GM23338 (cell line): ENCODE results near the gene RNF207. TPM values are rescaled to one million over a fixed set of nuclear protein-coding genes. Genes with fewer than 3 reads are reported as not detected.

ENCODE experiments used
- ATAC-seq: fragments of 200-7000 bp; cut with Tn5 transposase; 3 replicates; pipeline ENCODE4 v1.9.1; 2020
- DNase-seq: peaks from one replicate; pipeline ENCODE4 v3.0.0-alpha.2; 2015; ENCODE audit warnings: low spot score
- H2AFZ ChIP-seq: fragments of 200-600 bp; sonication (generic); 2 replicates; pipeline ENCODE4 v1.8.0; 2016; ENCODE audit warnings: antibody characterized with exemption, mild to moderate bottlenecking, moderate library complexity
- H3F3A ChIP-seq: fragments of 200-600 bp; sonication (generic); replicated peaks from 2 replicates; pipeline ENCODE4 v1.8.0; 2017; ENCODE audit warnings: antibody characterized with exemption, mixed run types, low read depth
- H3K27ac ChIP-seq: fragments of 200-600 bp; sonication (generic); 2 replicates; pipeline ENCODE4 v1.6.1; 2016; ENCODE audit warnings: low read depth
- H3K27me3 ChIP-seq: fragments of 200-600 bp; sonication (generic); 2 replicates; pipeline ENCODE4 v1.8.0; 2016; ENCODE audit warnings: mild to moderate bottlenecking, mixed run types, moderate library complexity; ENCODE audit not compliant: insufficient read depth
- H3K36me3 ChIP-seq: fragments of 200-600 bp; sonication (generic); 2 replicates; pipeline ENCODE4 v1.8.0; 2016; ENCODE audit warnings: mild to moderate bottlenecking; ENCODE audit not compliant: insufficient read depth
- H3K4me1 ChIP-seq: fragments of 200-600 bp; sonication (generic); 2 replicates; pipeline ENCODE4 v1.8.0; 2016; ENCODE audit warnings: mild to moderate bottlenecking, moderate library complexity; ENCODE audit not compliant: insufficient read depth
- H3K4me2 ChIP-seq: fragments of 200-600 bp; sonication (generic); 2 replicates; pipeline ENCODE4 v1.7.1; 2017; ENCODE audit warnings: mixed run types
- H3K4me3 ChIP-seq: fragments of 200-600 bp; sonication (generic); 2 replicates; pipeline ENCODE4 v1.6.1; 2016; ENCODE audit warnings: mixed run types
- H3K79me2 ChIP-seq: fragments of 200-600 bp; sonication (generic); replicated peaks from 2 replicates; pipeline ENCODE4 v1.8.0; 2017; ENCODE audit warnings: mild to moderate bottlenecking; ENCODE audit not compliant: insufficient read depth
- H3K9me2 ChIP-seq: fragments of 200-600 bp; sonication (generic); 2 replicates; pipeline ENCODE4 v1.8.0; 2017; ENCODE audit not compliant: insufficient read depth
- H4K20me1 ChIP-seq: fragments of 200-600 bp; sonication (generic); replicated peaks from 2 replicates; pipeline ENCODE4 v1.8.0; 2017; ENCODE audit warnings: mild to moderate bottlenecking; ENCODE audit not compliant: insufficient read depth
- H3K27ac Mint-ChIP-seq: 2 replicates; pipeline ENCODE4 v1.8.0; 2020; ENCODE audit warnings: inconsistent platforms, mild to moderate bottlenecking, moderate library complexity, mixed read lengths
- H3K27me3 Mint-ChIP-seq: 3 replicates; pipeline ENCODE4 v1.8.0; 2022; ENCODE audit warnings: low read depth, mild to moderate bottlenecking, moderate library complexity, mixed read lengths, inconsistent platforms; ENCODE audit not compliant: insufficient read depth, poor library complexity
- H3K36me3 Mint-ChIP-seq: 3 replicates; pipeline ENCODE4 v1.8.0; 2021; ENCODE audit warnings: low read depth, mild to moderate bottlenecking, inconsistent platforms, moderate library complexity, mixed read lengths
- H3K4me1 Mint-ChIP-seq: 3 replicates; pipeline ENCODE4 v1.8.0; 2020; ENCODE audit warnings: mild to moderate bottlenecking, inconsistent platforms, mixed read lengths
- H3K4me3 Mint-ChIP-seq: 3 replicates; pipeline ENCODE4 v1.8.0; 2021; ENCODE audit warnings: moderate library complexity, mild to moderate bottlenecking, inconsistent platforms, mixed read lengths
- H3K9me3 Mint-ChIP-seq: 3 replicates; pipeline ENCODE4 v1.8.0; 2020; ENCODE audit warnings: moderate library complexity, mild to moderate bottlenecking, inconsistent platforms, mixed read lengths
- CREB1 ChIP-seq: fragments of 250-450 bp; sonication (Bioruptor Pico); IDR thresholded peaks from 2 replicates; pipeline ENCODE4 v1.5.0; 2020; ENCODE audit warnings: low read depth, mild to moderate bottlenecking, moderate library complexity
- CTCF ChIP-seq, 2 experiments: fragments of 200-600 bp in 1 of 2; sonication (generic) in 1 of 2; conservative IDR thresholded peaks; 2 replicates each; pipeline versions ENCODE4 v1.5.1 to v1.6.1; 2016 to 2017; ENCODE audit warnings: antibody characterized with exemption in 2 of 2, low read depth in 2 of 2, mild to moderate bottlenecking in 2 of 2, moderate library complexity in 1 of 2
- ETS1 ChIP-seq: IDR thresholded peaks from 2 replicates; pipeline ENCODE4 v1.6.1; 2016; ENCODE audit warnings: antibody characterized with exemption
- EZH2 ChIP-seq: fragments of 200-600 bp; sonication (generic); IDR thresholded peaks from one replicate; pipeline ENCODE4 v1.8.0; 2017; ENCODE audit warnings: antibody characterized with exemption, mild to moderate bottlenecking, low read depth; ENCODE audit not compliant: unreplicated experiment
- EZH2phosphoT487 ChIP-seq: fragments of 200-600 bp; sonication (generic); IDR thresholded peaks from one replicate; pipeline ENCODE4 v1.8.1; 2018; ENCODE audit warnings: antibody characterized with exemption; ENCODE audit not compliant: unreplicated experiment
- JUNB ChIP-seq: IDR thresholded peaks from one replicate; pipeline ENCODE4 v1.6.1; 2016; ENCODE audit warnings: antibody characterized with exemption; ENCODE audit not compliant: unreplicated experiment
- POLR2AphosphoS5 ChIP-seq: IDR thresholded peaks from 2 replicates; pipeline ENCODE4 v1.6.1; 2016; ENCODE audit warnings: antibody characterized with exemption, low read depth
- ZNF331 ChIP-seq: fragments of 250-450 bp; sonication (Bioruptor Pico); IDR thresholded peaks from 2 replicates; pipeline ENCODE4 v1.5.0; 2020; ENCODE audit warnings: low read depth, mild to moderate bottlenecking, moderate library complexity
- ZNF462 ChIP-seq: fragments of 250-450 bp; sonication (Bioruptor Pico); IDR thresholded peaks from 2 replicates; pipeline ENCODE4 v1.5.0; 2020; ENCODE audit warnings: mild to moderate bottlenecking, moderate library complexity
- polyA plus RNA-seq: library from polyadenylated mRNA; unstranded; fragments of >200 nt; fragmentation: Nextera tagmentation; extraction: Ambion mirVana; gene quantifications from 2 replicates; pipeline ENCODE4 v1.2.1, GENCODE V29; 2016
- total RNA-seq: library from RNA; depleted of rRNA; stranded (reverse); fragments of >200 nt; shearing (Covaris generic); gene quantifications from 2 replicates; pipeline ENCODE4 v1.2.3, GENCODE V29; 2014

Gene RNF207
- total and polyA plus RNA-seq, 2 experiments from 2014 or later = 1.7 to 2.9 TPM

- no peak for TF ChIP-seq ETS1
- no peak for TF ChIP-seq POLR2AphosphoS5
These were observed 43.6 kb upstream of the RNF207 start (continued) for GRCh38 chr1:6162341-6162740.

DNA sequence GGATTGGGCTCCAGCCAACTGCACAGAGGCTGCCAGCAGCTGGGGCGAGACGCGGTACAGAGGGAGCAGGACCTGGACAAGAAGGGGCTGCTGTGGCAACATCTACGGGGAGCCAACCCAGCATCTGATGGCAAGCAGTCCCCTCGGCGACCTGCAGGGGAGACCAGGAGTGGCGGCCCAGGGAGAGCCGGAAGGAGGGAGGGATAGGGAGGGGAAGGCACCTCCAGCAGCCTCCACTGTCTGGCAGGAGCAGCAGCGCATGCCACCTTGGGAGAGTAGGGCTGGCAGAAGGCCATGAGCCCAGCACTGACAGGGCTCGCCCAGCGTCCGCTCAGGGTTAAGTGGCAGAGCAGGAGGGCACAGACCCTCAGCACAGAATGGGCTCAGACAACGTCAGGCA lies 43.1 kb upstream of the RNF207 start:
- Histone ChIP-seq H3K36me3 (no peaks in the 10 kb centered on the region), H3F3A (peaks cover 6% of the 10 kb centered on the region; the same call in 1 of the 2 replicates), H2AFZ (no peak overlapping the region), H3K4me1 (peaks cover 3% of the 10 kb centered on the region; the same call in 1 of the 2 replicates), H3K4me3 (no peak overlapping the region), H3K79me2 (no peaks in the 10 kb centered on the region), H4K20me1 (no peaks in the 10 kb centered on the region), H3K27me3 (no peaks in the 10 kb centered on the region), H3K9me2 (no peaks in the 10 kb centered on the region), H3K4me2 (no peak overlapping the region), H3K27ac (no peak overlapping the region)
- no peaks in the 10 kb centered on the region for H3K9me3 Mint-ChIP-seq
- no peak overlapping the region for H3K27ac Mint-ChIP-seq
- no peak for TF ChIP-seq EZH2phosphoT487
- no peak for TF ChIP-seq ZNF331 (CRISPR knock-in tag)
- no peak for TF ChIP-seq ZNF462 (CRISPR knock-in tag)
- TF ChIP-seq CREB1 (CRISPR knock-in tag) = no peak
- TF ChIP-seq JUNB = no peak
- TF ChIP-seq EZH2 = no peak
- TF ChIP-seq CTCF (conservative IDR thresholded peaks at IDR 0.05; ENCODE audit: low read depth in 2 of 2) = peak; percentile 28 to 32; a peak in 2 of 4 replicates
- H3K4me1 Mint-ChIP-seq = peaks cover 21% of the 10 kb centered on the region
- no peaks in the 10 kb centered on the region for H3K36me3 Mint-ChIP-seq
- DNase-seq (peak; percentile 75), ATAC-seq (peak; percentile 78)
- no peak overlapping the region for H3K4me3 Mint-ChIP-seq
- H3K27me3 Mint-ChIP-seq = peaks cover 19% of the 10 kb centered on the region
